HL-60 (cell line): ENCODE results near the gene CADM2.

Experiments used
- CTCF ChIP-seq: IDR thresholded peaks from one replicate; pipeline ENCODE4 v1.5.1; 2011; ENCODE audit warnings: low read length, control low read depth, inconsistent platforms; ENCODE audit not compliant: insufficient read depth
- POLR2AphosphoS5 ChIP-seq: IDR thresholded peaks from 2 replicates; pipeline ENCODE4 v1.6.1; 2012; ENCODE audit warnings: low read depth

DNA sequence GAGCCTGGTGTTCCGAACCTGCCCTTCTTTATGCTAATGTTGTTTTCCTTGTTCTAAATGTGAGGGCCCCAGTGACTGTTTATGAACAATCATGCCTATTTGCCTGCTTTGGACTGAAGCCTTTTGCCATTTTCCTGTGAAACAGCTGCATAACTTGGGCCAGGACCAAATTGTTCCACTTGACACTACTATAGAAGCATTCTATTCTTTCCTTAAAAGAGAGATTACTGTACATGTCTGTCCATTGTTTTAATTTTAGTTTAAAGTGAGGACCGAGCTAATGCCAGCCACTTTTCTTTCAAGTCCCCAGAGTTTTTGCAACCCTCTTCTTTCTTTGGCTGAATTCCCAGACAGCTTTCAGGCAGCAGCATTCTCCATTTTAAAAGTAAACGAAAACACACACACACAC lies 980.3 kb downstream of the CADM2 start:
- TF ChIP-seq CTCF, result no peak
- TF ChIP-seq POLR2AphosphoS5, result no peak
